ENCODE data around the gene COQ5.

GRCh38 chr12:120571299-120571698 is 42.3 kb upstream of the COQ5 start:
- TF ChIP-seq CTCF (IDR thresholded peaks at IDR 0.05) (no peak), POLR2A (IDR thresholded peaks at IDR 0.05) (no peak), POLR2AphosphoS5 (IDR thresholded peaks at IDR 0.05) (no peak)

All from breast epithelium (tissue), 3 donors.